GM23338 (cell line): ENCODE data around the gene CRYGB.

Experiments
- CREB1 ChIP-seq: fragments of 250-450 bp; sonication (Bioruptor Pico); IDR thresholded peaks from 2 replicates; pipeline ENCODE4 v1.5.0; 2020; ENCODE audit warnings: low read depth, mild to moderate bottlenecking, moderate library complexity
- EZH2 ChIP-seq: fragments of 200-600 bp; sonication (generic); IDR thresholded peaks from one replicate; pipeline ENCODE4 v1.8.0; 2017; ENCODE audit warnings: antibody characterized with exemption, mild to moderate bottlenecking, low read depth; ENCODE audit not compliant: unreplicated experiment
- EZH2phosphoT487 ChIP-seq: fragments of 200-600 bp; sonication (generic); IDR thresholded peaks from one replicate; pipeline ENCODE4 v1.8.1; 2018; ENCODE audit warnings: antibody characterized with exemption; ENCODE audit not compliant: unreplicated experiment
- POLR2AphosphoS5 ChIP-seq: IDR thresholded peaks from 2 replicates; pipeline ENCODE4 v1.6.1; 2016; ENCODE audit warnings: antibody characterized with exemption, low read depth
- ZNF462 ChIP-seq: fragments of 250-450 bp; sonication (Bioruptor Pico); IDR thresholded peaks from 2 replicates; pipeline ENCODE4 v1.5.0; 2020; ENCODE audit warnings: mild to moderate bottlenecking, moderate library complexity
- TF ChIP-seq, protein P1 (sequence below), 2 experiments: fragments of 200-600 bp in 1 of 2; sonication (generic) in 1 of 2; conservative IDR thresholded peaks; 2 replicates each; pipeline versions ENCODE4 v1.5.1 to v1.6.1; 2016 to 2017; ENCODE audit warnings: antibody characterized with exemption in 2 of 2, low read depth in 2 of 2, mild to moderate bottlenecking in 2 of 2, moderate library complexity in 1 of 2
- TF ChIP-seq, protein P2 (sequence below): IDR thresholded peaks from one replicate; pipeline ENCODE4 v1.6.1; 2018; ENCODE audit warnings: antibody characterized with exemption; ENCODE audit not compliant: unreplicated experiment
- TF ChIP-seq, protein P3 (sequence below): IDR thresholded peaks from 2 replicates; pipeline ENCODE4 v1.6.1; 2016; ENCODE audit warnings: antibody characterized with exemption

GRCh38 chr2:208142240-208142924 lies 3.6 kb downstream of the CRYGB start:
- TF ChIP-seq, protein P1, sequence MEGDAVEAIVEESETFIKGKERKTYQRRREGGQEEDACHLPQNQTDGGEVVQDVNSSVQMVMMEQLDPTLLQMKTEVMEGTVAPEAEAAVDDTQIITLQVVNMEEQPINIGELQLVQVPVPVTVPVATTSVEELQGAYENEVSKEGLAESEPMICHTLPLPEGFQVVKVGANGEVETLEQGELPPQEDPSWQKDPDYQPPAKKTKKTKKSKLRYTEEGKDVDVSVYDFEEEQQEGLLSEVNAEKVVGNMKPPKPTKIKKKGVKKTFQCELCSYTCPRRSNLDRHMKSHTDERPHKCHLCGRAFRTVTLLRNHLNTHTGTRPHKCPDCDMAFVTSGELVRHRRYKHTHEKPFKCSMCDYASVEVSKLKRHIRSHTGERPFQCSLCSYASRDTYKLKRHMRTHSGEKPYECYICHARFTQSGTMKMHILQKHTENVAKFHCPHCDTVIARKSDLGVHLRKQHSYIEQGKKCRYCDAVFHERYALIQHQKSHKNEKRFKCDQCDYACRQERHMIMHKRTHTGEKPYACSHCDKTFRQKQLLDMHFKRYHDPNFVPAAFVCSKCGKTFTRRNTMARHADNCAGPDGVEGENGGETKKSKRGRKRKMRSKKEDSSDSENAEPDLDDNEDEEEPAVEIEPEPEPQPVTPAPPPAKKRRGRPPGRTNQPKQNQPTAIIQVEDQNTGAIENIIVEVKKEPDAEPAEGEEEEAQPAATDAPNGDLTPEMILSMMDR (conservative IDR thresholded peaks at IDR 0.05; ENCODE audit: low read depth in 2 of 2), result no peak
- no peak for TF ChIP-seq POLR2AphosphoS5
- no peak for TF ChIP-seq EZH2phosphoT487
- TF ChIP-seq, protein P2, sequence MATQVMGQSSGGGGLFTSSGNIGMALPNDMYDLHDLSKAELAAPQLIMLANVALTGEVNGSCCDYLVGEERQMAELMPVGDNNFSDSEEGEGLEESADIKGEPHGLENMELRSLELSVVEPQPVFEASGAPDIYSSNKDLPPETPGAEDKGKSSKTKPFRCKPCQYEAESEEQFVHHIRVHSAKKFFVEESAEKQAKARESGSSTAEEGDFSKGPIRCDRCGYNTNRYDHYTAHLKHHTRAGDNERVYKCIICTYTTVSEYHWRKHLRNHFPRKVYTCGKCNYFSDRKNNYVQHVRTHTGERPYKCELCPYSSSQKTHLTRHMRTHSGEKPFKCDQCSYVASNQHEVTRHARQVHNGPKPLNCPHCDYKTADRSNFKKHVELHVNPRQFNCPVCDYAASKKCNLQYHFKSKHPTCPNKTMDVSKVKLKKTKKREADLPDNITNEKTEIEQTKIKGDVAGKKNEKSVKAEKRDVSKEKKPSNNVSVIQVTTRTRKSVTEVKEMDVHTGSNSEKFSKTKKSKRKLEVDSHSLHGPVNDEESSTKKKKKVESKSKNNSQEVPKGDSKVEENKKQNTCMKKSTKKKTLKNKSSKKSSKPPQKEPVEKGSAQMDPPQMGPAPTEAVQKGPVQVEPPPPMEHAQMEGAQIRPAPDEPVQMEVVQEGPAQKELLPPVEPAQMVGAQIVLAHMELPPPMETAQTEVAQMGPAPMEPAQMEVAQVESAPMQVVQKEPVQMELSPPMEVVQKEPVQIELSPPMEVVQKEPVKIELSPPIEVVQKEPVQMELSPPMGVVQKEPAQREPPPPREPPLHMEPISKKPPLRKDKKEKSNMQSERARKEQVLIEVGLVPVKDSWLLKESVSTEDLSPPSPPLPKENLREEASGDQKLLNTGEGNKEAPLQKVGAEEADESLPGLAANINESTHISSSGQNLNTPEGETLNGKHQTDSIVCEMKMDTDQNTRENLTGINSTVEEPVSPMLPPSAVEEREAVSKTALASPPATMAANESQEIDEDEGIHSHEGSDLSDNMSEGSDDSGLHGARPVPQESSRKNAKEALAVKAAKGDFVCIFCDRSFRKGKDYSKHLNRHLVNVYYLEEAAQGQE, result no peak
- no peak for TF ChIP-seq EZH2
- TF ChIP-seq, protein P3, sequence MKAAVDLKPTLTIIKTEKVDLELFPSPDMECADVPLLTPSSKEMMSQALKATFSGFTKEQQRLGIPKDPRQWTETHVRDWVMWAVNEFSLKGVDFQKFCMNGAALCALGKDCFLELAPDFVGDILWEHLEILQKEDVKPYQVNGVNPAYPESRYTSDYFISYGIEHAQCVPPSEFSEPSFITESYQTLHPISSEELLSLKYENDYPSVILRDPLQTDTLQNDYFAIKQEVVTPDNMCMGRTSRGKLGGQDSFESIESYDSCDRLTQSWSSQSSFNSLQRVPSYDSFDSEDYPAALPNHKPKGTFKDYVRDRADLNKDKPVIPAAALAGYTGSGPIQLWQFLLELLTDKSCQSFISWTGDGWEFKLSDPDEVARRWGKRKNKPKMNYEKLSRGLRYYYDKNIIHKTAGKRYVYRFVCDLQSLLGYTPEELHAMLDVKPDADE, result no peak
- no peak for TF ChIP-seq CREB1 (CRISPR knock-in tag)
- no peak for TF ChIP-seq ZNF462
